Nephron progenitor cell (in vitro differentiated cells): ENCODE results near the gene TNFRSF18.

Experiments
- DNase-seq: peaks from one replicate; pipeline ENCODE4 v3.0.0; 2021
- H3K27ac Mint-ChIP-seq: 2 replicates; pipeline ENCODE4 v1.8.0; 2021; ENCODE audit warnings: mild to moderate bottlenecking, moderate library complexity, mixed read lengths
- H3K27me3 Mint-ChIP-seq: 2 replicates; pipeline ENCODE4 v1.8.0; 2021; ENCODE audit warnings: mild to moderate bottlenecking, low read depth, mixed read lengths; ENCODE audit not compliant: poor library complexity
- H3K36me3 Mint-ChIP-seq: 2 replicates; pipeline ENCODE4 v1.8.0; 2021; ENCODE audit warnings: low read depth, mixed read lengths
- H3K4me1 Mint-ChIP-seq: 2 replicates; pipeline ENCODE4 v1.8.0; 2021; ENCODE audit warnings: mixed read lengths
- H3K4me3 Mint-ChIP-seq: 2 replicates; pipeline ENCODE4 v1.8.0; 2021; ENCODE audit warnings: mild to moderate bottlenecking, moderate library complexity, mixed read lengths
- H3K9me3 Mint-ChIP-seq: 2 replicates; pipeline ENCODE4 v1.8.0; 2021; ENCODE audit warnings: mild to moderate bottlenecking, moderate library complexity, mixed read lengths
- TF ChIP-seq, protein P1 (sequence below): fragments of 200-600 bp; sonication (generic); IDR thresholded peaks from 2 replicates; pipeline ENCODE4 v1.5.0; 2021; ENCODE audit warnings: antibody characterized with exemption

Gene TNFRSF18

DNA sequence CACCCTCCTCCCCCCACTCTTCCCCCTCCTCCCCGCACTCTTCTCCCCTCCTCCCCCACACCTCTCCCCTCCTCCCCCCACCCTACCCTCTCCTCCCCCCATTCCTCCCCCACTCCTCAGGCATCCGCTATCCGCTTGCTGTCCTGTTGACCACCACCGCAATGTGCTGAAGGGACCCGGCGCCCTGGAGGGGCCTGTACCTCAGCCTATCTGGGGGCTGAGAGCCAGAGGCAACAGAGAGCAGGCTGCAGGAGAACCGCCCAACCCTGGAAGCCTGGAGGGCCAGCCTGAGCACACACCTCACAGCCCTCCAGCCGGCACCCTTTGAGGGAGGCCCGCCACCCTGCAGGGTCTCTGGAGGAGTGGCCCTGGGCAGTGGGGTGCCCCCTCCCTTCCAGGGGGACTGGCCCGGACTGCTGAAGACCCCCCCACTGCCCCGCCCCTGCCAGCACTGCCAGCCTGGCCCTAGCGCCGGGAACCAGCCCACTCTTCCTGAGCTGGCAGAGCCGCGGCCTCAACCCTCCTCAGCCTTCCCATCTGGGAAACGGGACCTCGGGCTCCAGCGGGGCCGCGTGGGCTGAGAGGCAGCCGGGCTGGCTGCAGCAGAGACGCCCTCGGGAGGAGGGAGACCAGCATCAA lies 38.9 kb upstream of the TNFRSF18 start:
- TF ChIP-seq, protein P1, sequence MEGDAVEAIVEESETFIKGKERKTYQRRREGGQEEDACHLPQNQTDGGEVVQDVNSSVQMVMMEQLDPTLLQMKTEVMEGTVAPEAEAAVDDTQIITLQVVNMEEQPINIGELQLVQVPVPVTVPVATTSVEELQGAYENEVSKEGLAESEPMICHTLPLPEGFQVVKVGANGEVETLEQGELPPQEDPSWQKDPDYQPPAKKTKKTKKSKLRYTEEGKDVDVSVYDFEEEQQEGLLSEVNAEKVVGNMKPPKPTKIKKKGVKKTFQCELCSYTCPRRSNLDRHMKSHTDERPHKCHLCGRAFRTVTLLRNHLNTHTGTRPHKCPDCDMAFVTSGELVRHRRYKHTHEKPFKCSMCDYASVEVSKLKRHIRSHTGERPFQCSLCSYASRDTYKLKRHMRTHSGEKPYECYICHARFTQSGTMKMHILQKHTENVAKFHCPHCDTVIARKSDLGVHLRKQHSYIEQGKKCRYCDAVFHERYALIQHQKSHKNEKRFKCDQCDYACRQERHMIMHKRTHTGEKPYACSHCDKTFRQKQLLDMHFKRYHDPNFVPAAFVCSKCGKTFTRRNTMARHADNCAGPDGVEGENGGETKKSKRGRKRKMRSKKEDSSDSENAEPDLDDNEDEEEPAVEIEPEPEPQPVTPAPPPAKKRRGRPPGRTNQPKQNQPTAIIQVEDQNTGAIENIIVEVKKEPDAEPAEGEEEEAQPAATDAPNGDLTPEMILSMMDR = no peak
- Mint-ChIP-seq H3K9me3 (no peaks in the 10 kb centered on the region), H3K4me1 (peaks cover 3% of the 10 kb centered on the region), H3K4me3 (no peak overlapping the region), H3K27ac (no peak overlapping the region), H3K27me3 (peaks cover 16% of the 10 kb centered on the region), H3K36me3 (no peaks in the 10 kb centered on the region)
- no peak for DNase-seq

GRCh38 chr1:1244192-1244811 lies 37.9 kb upstream of the TNFRSF18 start:
- H3K27me3 Mint-ChIP-seq = peaks cover 13% of the 10 kb centered on the region
- DNase-seq = no peak

GRCh38 chr1:1243807-1244191 lies 37.4 kb upstream of the TNFRSF18 start:
- Mint-ChIP-seq H3K27me3 (peaks cover 13% of the 10 kb centered on the region), H3K27ac (no peak overlapping the region), H3K4me3 (no peak overlapping the region), H3K9me3 (no peaks in the 10 kb centered on the region), H3K4me1 (peaks cover 3% of the 10 kb centered on the region), H3K36me3 (no peaks in the 10 kb centered on the region)
- DNase-seq = peak; percentile 57
- TF ChIP-seq, protein P1 = no peak

More at GRCh38 chr1:1244192-1244811, 37.9 kb upstream of the TNFRSF18 start:
- TF ChIP-seq, protein P1 = no peak
- H3K9me3 Mint-ChIP-seq = no peaks in the 10 kb centered on the region
- no peak overlapping the region for H3K27ac Mint-ChIP-seq
- H3K4me3 Mint-ChIP-seq = no peak overlapping the region
- H3K36me3 Mint-ChIP-seq = no peaks in the 10 kb centered on the region
- H3K4me1 Mint-ChIP-seq = no peaks in the 10 kb centered on the region

- H3K27ac Mint-ChIP-seq = no peak overlapping the region
- H3K36me3 Mint-ChIP-seq = no peaks in the 10 kb centered on the region
- H3K9me3 Mint-ChIP-seq = no peaks in the 10 kb centered on the region
- peaks cover 13% of the 10 kb centered on the region for H3K27me3 Mint-ChIP-seq
- no peak for DNase-seq
- TF ChIP-seq, protein P1 = no peak
- peaks cover 5% of the 10 kb centered on the region for H3K4me1 Mint-ChIP-seq
- H3K4me3 Mint-ChIP-seq = no peak overlapping the region
Measured at GRCh38 chr1:1243266-1243660, 36.9 kb upstream of the TNFRSF18 start.

DNA sequence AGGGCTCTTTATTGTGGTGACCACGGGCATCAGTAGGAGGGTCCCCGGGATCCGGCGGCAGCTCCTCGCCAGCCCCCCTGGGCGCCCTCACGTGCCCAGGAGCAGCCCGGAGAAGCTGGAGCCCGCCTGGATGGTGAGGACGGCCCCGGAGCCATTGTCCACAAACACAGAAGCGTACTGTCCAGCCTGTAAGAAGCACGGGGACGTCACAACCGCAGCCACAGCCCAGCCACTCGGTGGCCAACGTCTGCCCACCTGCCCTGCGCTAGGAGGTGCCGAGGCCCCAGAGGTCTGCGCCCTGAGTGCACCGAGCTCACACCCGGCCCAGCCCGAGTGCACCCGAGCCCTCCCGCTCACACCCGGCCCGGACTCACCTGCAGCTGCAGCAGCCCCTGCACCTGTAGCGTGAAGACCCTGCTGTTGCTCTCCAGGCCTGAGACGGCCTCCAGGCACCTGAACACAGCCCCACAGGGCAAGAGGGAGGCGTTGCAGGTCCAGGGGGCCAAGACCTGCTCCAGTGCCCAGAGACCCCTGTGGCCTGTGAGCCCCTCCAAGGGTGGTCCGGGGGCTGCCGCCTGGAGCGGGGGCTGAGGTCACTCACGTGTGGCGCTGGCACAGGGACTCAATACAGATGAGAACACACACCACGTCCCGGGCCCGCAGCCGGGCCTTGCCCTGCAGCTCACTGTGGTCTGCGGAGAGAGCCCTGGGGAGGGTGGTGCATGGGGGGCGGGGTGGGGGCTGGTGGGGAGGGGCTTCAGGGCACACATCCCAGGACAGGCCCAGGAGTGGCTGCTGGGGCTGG lies 36.3 kb upstream of the TNFRSF18 start:
- no peak overlapping the region for H3K4me3 Mint-ChIP-seq
- H3K27ac Mint-ChIP-seq = no peak overlapping the region
- H3K9me3 Mint-ChIP-seq = no peaks in the 10 kb centered on the region
- H3K27me3 Mint-ChIP-seq = peaks cover 9% of the 10 kb centered on the region
- H3K4me1 Mint-ChIP-seq = peaks cover 7% of the 10 kb centered on the region
- no peak for DNase-seq
- H3K36me3 Mint-ChIP-seq = no peaks in the 10 kb centered on the region
- TF ChIP-seq, protein P1 = no peak
